Esophagus squamous epithelium (tissue), 5 donors: ENCODE results near the gene FAM204A. TPM values are rescaled to one million over a fixed set of nuclear protein-coding genes. Genes with fewer than 3 reads are reported as not detected.

Experiments used
- DNase-seq: peaks from one replicate; lab custom pipeline; 2025; lab: John Stamatoyannopoulos, UW
- H3K27ac ChIP-seq, 4 donors: fragments of 200-600 bp; sonication (generic); one replicate each; pipeline ENCODE4 v1.5.1; 2016 to 2019; ENCODE audit warnings: mild to moderate bottlenecking in 1 of 4
- H3K27me3 ChIP-seq, 4 donors: fragments of 200-600 bp; sonication (generic); 1 replicate in 3 of 4; 2 replicates in 1 of 4; pipeline versions ENCODE4 v1.5.1 to v1.6.0; 2017 to 2021; ENCODE audit warnings: antibody characterized with exemption in 1 of 4
- H3K36me3 ChIP-seq, 3 donors: fragments of 200-600 bp; sonication (generic); one replicate each; pipeline ENCODE4 v1.5.1; 2016 to 2019
- H3K4me1 ChIP-seq, 3 donors: fragments of 200-600 bp; sonication (generic); one replicate each; pipeline ENCODE4 v1.5.1; 2017 to 2019
- H3K4me3 ChIP-seq, 4 donors: fragments of 200-600 bp; sonication (generic); 1 replicate in 3 of 4; 2 replicates in 1 of 4; pipeline ENCODE4 v1.5.1; 2016 to 2019; ENCODE audit warnings: mild to moderate bottlenecking in 2 of 4, moderate library complexity in 1 of 4
- H3K9me3 ChIP-seq, 3 donors: fragments of 200-600 bp; sonication (generic); one replicate each; pipeline ENCODE4 v1.5.1; 2016 to 2019
- POLR2A ChIP-seq, 4 donors: fragments of 450-650 bp; IDR thresholded peaks; one replicate each; pipeline ENCODE4 v1.6.1; 2017; ENCODE audit warnings: antibody characterized with exemption in 4 of 4, mild to moderate bottlenecking in 4 of 4, moderate library complexity in 3 of 4
- WGBS, 2 donors: methylation state at CpG; one replicate each; pipeline ENCODE4 v1.1.5; 2018; 5-methylcytosine and 5-hydroxymethylcytosine counted together
- intact Hi-C: fragments of 100-400 bp; cut with DNase I; formaldehyde crosslinking; loops from one replicate; pipeline ENCODE4 v1.15.0; 2022
- total RNA-seq, 4 donors: library from RNA; depleted of rRNA; stranded (reverse); fragments of >200 nt; gene quantifications; one replicate each; pipeline ENCODE4 v1.1.0, GENCODE V29; 2016
- TF ChIP-seq, protein P1 (sequence below), 6 experiments: fragments of 450-650 bp in 4 of 6; fragments of 200-600 bp in 2 of 6; sonication (generic) in 2 of 6; IDR thresholded peaks; one replicate each; pipeline ENCODE4 v1.5.1; 2016 to 2019; ENCODE audit warnings: antibody characterized with exemption in 6 of 6, mild to moderate bottlenecking in 4 of 6, moderate library complexity in 4 of 6
- donor health status: DM: yes; HTN: yes; CAD: no.

FAM204A gene
- total RNA-seq, 4 donors from 2014 or later, result 8.9 to 40.8 (median 34.5) TPM

DNA sequence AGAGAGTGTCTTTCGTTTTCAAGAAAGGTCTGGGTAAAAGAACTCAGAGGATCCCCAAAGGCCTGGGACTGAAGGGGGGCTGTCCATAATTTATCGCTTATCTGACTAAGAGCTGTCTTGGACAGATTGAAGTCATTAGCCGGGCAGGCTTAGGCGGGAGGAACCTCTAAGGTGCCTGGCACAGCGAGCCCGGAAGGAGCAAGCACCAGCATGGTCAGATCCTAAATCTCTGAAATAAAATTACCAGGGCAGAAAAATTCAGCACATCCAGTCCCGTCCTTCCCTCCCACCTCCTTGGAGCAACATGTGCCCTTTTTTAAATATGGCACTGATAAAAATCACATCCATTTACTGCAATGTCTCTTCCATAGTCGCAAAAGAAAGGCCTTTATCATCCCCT is 86.8 kb downstream of the FAM204A start:
- H3K4me1 ChIP-seq, result no peaks in the 10 kb centered on the region
- intact Hi-C loops, result no loop called here
- DNase-seq, result no peak
- no peaks in the 10 kb centered on the region for H3K9me3 ChIP-seq
- 74 to 78% methylated on average over 8 of the region's 8 CpGs for whole genome bisulfite sequencing, 2 donors
- no peak overlapping the region for H3K27ac ChIP-seq
- H3K4me3 ChIP-seq, result no peak overlapping the region
- TF ChIP-seq, protein P1, sequence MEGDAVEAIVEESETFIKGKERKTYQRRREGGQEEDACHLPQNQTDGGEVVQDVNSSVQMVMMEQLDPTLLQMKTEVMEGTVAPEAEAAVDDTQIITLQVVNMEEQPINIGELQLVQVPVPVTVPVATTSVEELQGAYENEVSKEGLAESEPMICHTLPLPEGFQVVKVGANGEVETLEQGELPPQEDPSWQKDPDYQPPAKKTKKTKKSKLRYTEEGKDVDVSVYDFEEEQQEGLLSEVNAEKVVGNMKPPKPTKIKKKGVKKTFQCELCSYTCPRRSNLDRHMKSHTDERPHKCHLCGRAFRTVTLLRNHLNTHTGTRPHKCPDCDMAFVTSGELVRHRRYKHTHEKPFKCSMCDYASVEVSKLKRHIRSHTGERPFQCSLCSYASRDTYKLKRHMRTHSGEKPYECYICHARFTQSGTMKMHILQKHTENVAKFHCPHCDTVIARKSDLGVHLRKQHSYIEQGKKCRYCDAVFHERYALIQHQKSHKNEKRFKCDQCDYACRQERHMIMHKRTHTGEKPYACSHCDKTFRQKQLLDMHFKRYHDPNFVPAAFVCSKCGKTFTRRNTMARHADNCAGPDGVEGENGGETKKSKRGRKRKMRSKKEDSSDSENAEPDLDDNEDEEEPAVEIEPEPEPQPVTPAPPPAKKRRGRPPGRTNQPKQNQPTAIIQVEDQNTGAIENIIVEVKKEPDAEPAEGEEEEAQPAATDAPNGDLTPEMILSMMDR (IDR thresholded peaks at IDR 0.05), result no peak
- TF ChIP-seq POLR2A (IDR thresholded peaks at IDR 0.05), result no peak
- H3K36me3 ChIP-seq, result no peaks in the 10 kb centered on the region
- H3K27me3 ChIP-seq, result peaks cover 0 to 33% (median 0%) of the 10 kb centered on the region in 4 donors

- Histone ChIP-seq H3K27me3 (peaks cover 0 to 29% (median 0%) of the 10 kb centered on the region in 4 donors), H3K4me3 (no peak overlapping the region), H3K36me3 (no peaks in the 10 kb centered on the region), H3K27ac (no peak overlapping the region), H3K4me1 (no peaks in the 10 kb centered on the region), H3K9me3 (no peaks in the 10 kb centered on the region)
- DNase-seq, result no peak
- 55 to 66% methylated on average over 3 to 4 of the region's 4 CpGs for WGBS, 2 donors
- TF ChIP-seq, protein P1 (IDR thresholded peaks at IDR 0.05), result no peak
- TF ChIP-seq POLR2A (IDR thresholded peaks at IDR 0.05), result no peak
- intact Hi-C loops, result no loop called here
These were observed 87.5 kb downstream of the FAM204A start for GRCh38 chr10:118254654-118255053.

DNA sequence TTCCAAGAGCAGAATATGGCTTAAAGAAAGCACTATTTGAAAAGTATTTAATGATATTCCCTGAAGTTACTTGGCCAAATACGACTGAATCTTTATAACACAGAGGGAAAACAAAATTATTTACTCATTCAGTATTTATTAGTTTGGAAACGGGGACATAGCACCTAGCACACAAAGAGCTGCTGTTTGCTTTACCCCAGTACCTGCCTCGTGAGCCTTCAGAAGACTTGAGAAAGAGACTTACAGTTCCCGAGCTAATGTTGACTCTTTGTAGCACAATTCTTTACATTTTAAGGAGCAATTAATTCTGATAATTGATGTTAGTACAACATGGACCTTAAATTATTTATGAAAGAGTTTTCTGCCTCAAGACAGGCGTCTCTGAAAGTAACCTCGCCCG is 88.7 kb downstream of the FAM204A start:
- no peak for DNase-seq
- intact Hi-C loops, result no loop called here
- Histone ChIP-seq H3K4me1 (no peaks in the 10 kb centered on the region), H3K36me3 (no peaks in the 10 kb centered on the region), H3K4me3 (no peak overlapping the region), H3K9me3 (no peaks in the 10 kb centered on the region), H3K27ac (no peak overlapping the region), H3K27me3 (peaks cover 0 to 29% (median 0%) of the 10 kb centered on the region in 4 donors)
- WGBS, 2 donors, result 55 to 70% methylated on average over 7 of the region's 7 CpGs
- no peak for TF ChIP-seq POLR2A (IDR thresholded peaks at IDR 0.05)
- TF ChIP-seq, protein P1 (IDR thresholded peaks at IDR 0.05), result no peak

DNA sequence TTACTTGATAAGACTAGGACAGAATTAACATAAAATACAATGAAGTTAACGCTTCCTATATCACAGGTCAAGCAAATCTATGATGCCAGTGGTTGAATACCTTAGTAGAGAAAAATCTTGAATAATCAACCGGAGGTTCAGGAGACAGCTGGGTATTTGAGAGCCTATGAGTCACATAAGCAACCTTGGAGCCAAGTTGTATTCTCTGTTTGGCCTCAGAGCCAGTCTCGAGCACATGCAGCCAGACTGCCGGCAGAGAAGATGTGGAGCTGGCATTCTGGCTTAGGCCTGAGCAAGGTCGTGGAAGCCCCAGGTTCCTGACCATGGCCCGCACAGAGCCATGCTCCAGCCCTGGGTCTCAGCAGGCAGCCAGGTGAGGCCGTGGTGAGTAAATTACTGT is 90.3 kb downstream of the FAM204A start:
- no peaks in the 10 kb centered on the region for H3K36me3 ChIP-seq
- H3K4me1 ChIP-seq, result no peaks in the 10 kb centered on the region
- no peaks in the 10 kb centered on the region for H3K9me3 ChIP-seq
- no peak for DNase-seq
- WGBS, 2 donors, result 52 to 74% methylated on average over 5 to 7 of the region's 7 CpGs
- intact Hi-C loops, result no loop called here
- peaks cover 0 to 39% (median 0%) of the 10 kb centered on the region in 4 donors for H3K27me3 ChIP-seq
- no peak overlapping the region for H3K27ac ChIP-seq
- TF ChIP-seq, protein P1 (IDR thresholded peaks at IDR 0.05), result no peak
- no peak for TF ChIP-seq POLR2A (IDR thresholded peaks at IDR 0.05)
- no peak overlapping the region for H3K4me3 ChIP-seq

DNA sequence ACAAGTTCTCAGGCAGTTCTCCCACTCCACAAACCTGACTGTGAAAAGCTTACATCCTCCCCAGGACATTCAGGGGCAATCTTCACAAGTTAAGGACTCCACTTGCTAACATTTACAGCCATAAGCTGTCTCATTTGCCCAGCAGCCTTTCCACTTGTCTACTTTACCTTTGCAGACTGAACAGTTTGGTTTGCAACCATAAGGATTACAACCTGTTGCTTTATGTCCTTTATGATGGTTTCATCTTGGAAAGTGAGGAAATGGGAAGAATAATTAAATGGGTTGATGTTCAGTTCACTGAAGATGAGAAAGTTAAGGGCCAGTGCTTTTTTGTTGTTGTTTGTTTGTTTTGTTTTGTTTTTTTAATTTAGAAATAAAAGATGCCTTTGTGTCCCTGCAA is 92.4 kb downstream of the FAM204A start:
- H3K9me3 ChIP-seq, result no peaks in the 10 kb centered on the region
- no peaks in the 10 kb centered on the region for H3K36me3 ChIP-seq
- no peak for DNase-seq
- peaks cover 0 to 53% (median 2%) of the 10 kb centered on the region in 4 donors for H3K27me3 ChIP-seq
- intact Hi-C loops, result no loop called here
- TF ChIP-seq POLR2A (IDR thresholded peaks at IDR 0.05), result no peak
- TF ChIP-seq, protein P1 (IDR thresholded peaks at IDR 0.05), result no peak
- no peak overlapping the region for H3K4me3 ChIP-seq
- no peak overlapping the region for H3K27ac ChIP-seq
- no peaks in the 10 kb centered on the region for H3K4me1 ChIP-seq
